ENCODE measurements around the gene CLTRN.
A peak's percentile ranks its signal among the peaks of the same experiment; 100 is the strongest.

The CLTRN gene

GRCh38 chrX:15680401-15680800 lies 15.8 kb upstream of the CLTRN start:
- Histone ChIP-seq H3K36me3 (ENCODE audit: control insufficient read depth, insufficient read depth, low read length) (no peaks in the 10 kb centered on the region), H3K27ac (ENCODE audit: insufficient read depth, low read length, poor library complexity, severe bottlenecking) (no peak overlapping the region), H3K4me3 (ENCODE audit: insufficient read depth, low read depth, low read length, poor library complexity, severe bottlenecking) (no peak overlapping the region), H3K27me3 (replicated peaks; ENCODE audit: control insufficient read depth, insufficient read depth, low read length, poor library complexity, severe bottlenecking) (no peaks in the 10 kb centered on the region), H3K4me1 (ENCODE audit: control insufficient read depth, insufficient read depth, low read length, poor library complexity, severe bottlenecking) (peaks cover 5% of the 10 kb centered on the region), H3K9me3 (ENCODE audit: control insufficient read depth, low read length) (no peaks in the 10 kb centered on the region)
- DNase-seq: no peak

GRCh38 chrX:15679246-15679645 lies 14.6 kb upstream of the CLTRN start:
- Histone ChIP-seq H3K27me3 (replicated peaks; ENCODE audit: control insufficient read depth, insufficient read depth, low read length, poor library complexity, severe bottlenecking) (no peaks in the 10 kb centered on the region), H3K4me3 (ENCODE audit: insufficient read depth, low read depth, low read length, poor library complexity, severe bottlenecking) (no peak overlapping the region), H3K27ac (ENCODE audit: insufficient read depth, low read length, poor library complexity, severe bottlenecking) (no peak overlapping the region), H3K36me3 (ENCODE audit: control insufficient read depth, insufficient read depth, low read length) (no peaks in the 10 kb centered on the region), H3K4me1 (ENCODE audit: control insufficient read depth, insufficient read depth, low read length, poor library complexity, severe bottlenecking) (peaks cover 5% of the 10 kb centered on the region), H3K9me3 (ENCODE audit: control insufficient read depth, low read length) (no peaks in the 10 kb centered on the region)
- no peak for DNase-seq

GRCh38 chrX:15678339-15678738 lies 13.7 kb upstream of the CLTRN start:
- no peaks in the 10 kb centered on the region for H3K27me3 ChIP-seq (replicated peaks; ENCODE audit: control insufficient read depth, insufficient read depth, low read length, poor library complexity, severe bottlenecking)
- DNase-seq: no peak
- no peaks in the 10 kb centered on the region for H3K36me3 ChIP-seq (ENCODE audit: control insufficient read depth, insufficient read depth, low read length)
- H3K27ac ChIP-seq (ENCODE audit: insufficient read depth, low read length, poor library complexity, severe bottlenecking): no peak overlapping the region
- no peak overlapping the region for H3K4me3 ChIP-seq (ENCODE audit: insufficient read depth, low read depth, low read length, poor library complexity, severe bottlenecking)
- H3K4me1 ChIP-seq (ENCODE audit: control insufficient read depth, insufficient read depth, low read length, poor library complexity, severe bottlenecking): peaks cover 5% of the 10 kb centered on the region
- H3K9me3 ChIP-seq (ENCODE audit: control insufficient read depth, low read length): no peaks in the 10 kb centered on the region

GRCh38 chrX:15676886-15677285 lies 12.3 kb upstream of the CLTRN start:
- no peak overlapping the region for H3K27ac ChIP-seq (ENCODE audit: insufficient read depth, low read length, poor library complexity, severe bottlenecking)
- no peaks in the 10 kb centered on the region for H3K27me3 ChIP-seq (replicated peaks; ENCODE audit: control insufficient read depth, insufficient read depth, low read length, poor library complexity, severe bottlenecking)
- no peaks in the 10 kb centered on the region for H3K9me3 ChIP-seq (ENCODE audit: control insufficient read depth, low read length)
- peaks cover 5% of the 10 kb centered on the region for H3K4me1 ChIP-seq (ENCODE audit: control insufficient read depth, insufficient read depth, low read length, poor library complexity, severe bottlenecking)
- DNase-seq: no peak
- H3K36me3 ChIP-seq (ENCODE audit: control insufficient read depth, insufficient read depth, low read length): no peaks in the 10 kb centered on the region
- H3K4me3 ChIP-seq (ENCODE audit: insufficient read depth, low read depth, low read length, poor library complexity, severe bottlenecking): no peak overlapping the region

- Histone ChIP-seq H3K4me3 (ENCODE audit: insufficient read depth, low read depth, low read length, poor library complexity, severe bottlenecking) (peak overlapping the region; percentile 100), H3K36me3 (ENCODE audit: control insufficient read depth, insufficient read depth, low read length) (no peaks in the 10 kb centered on the region), H3K27me3 (replicated peaks; ENCODE audit: control insufficient read depth, insufficient read depth, low read length, poor library complexity, severe bottlenecking) (no peaks in the 10 kb centered on the region), H3K9me3 (ENCODE audit: control insufficient read depth, low read length) (no peaks in the 10 kb centered on the region), H3K4me1 (ENCODE audit: control insufficient read depth, insufficient read depth, low read length, poor library complexity, severe bottlenecking) (peaks cover 5% of the 10 kb centered on the region), H3K27ac (ENCODE audit: insufficient read depth, low read length, poor library complexity, severe bottlenecking) (peak overlapping the region; percentile 99)
- peak; percentile 70 to 82 (median 75) for DNase-seq
Observed at GRCh38 chrX:15675490-15675921, 10.9 kb upstream of the CLTRN start.

- Histone ChIP-seq H3K4me3 (ENCODE audit: insufficient read depth, low read depth, low read length, poor library complexity, severe bottlenecking) (peak overlapping the region; percentile 100), H3K36me3 (ENCODE audit: control insufficient read depth, insufficient read depth, low read length) (no peaks in the 10 kb centered on the region), H3K27me3 (replicated peaks; ENCODE audit: control insufficient read depth, insufficient read depth, low read length, poor library complexity, severe bottlenecking) (no peaks in the 10 kb centered on the region), H3K27ac (ENCODE audit: insufficient read depth, low read length, poor library complexity, severe bottlenecking) (peak overlapping the region; percentile 99), H3K4me1 (ENCODE audit: control insufficient read depth, insufficient read depth, low read length, poor library complexity, severe bottlenecking) (peaks cover 5% of the 10 kb centered on the region), H3K9me3 (ENCODE audit: control insufficient read depth, low read length) (no peaks in the 10 kb centered on the region)
- DNase-seq: peak; percentile 72 to 88 (median 79)
Observed at GRCh38 chrX:15674841-15675489, 10.4 kb upstream of the CLTRN start.

- peak overlapping the region; percentile 100 for H3K4me3 ChIP-seq (ENCODE audit: insufficient read depth, low read depth, low read length, poor library complexity, severe bottlenecking)
- no peaks in the 10 kb centered on the region for H3K36me3 ChIP-seq (ENCODE audit: control insufficient read depth, insufficient read depth, low read length)
- H3K27ac ChIP-seq (ENCODE audit: insufficient read depth, low read length, poor library complexity, severe bottlenecking): peak overlapping the region; percentile 99
- H3K27me3 ChIP-seq (replicated peaks; ENCODE audit: control insufficient read depth, insufficient read depth, low read length, poor library complexity, severe bottlenecking): no peaks in the 10 kb centered on the region
- H3K4me1 ChIP-seq (ENCODE audit: control insufficient read depth, insufficient read depth, low read length, poor library complexity, severe bottlenecking): peaks cover 5% of the 10 kb centered on the region
- DNase-seq: no peak
- H3K9me3 ChIP-seq (ENCODE audit: control insufficient read depth, low read length): no peaks in the 10 kb centered on the region
Observed at GRCh38 chrX:15674514-15674840, 9.9 kb upstream of the CLTRN start.

GRCh38 chrX:15673970-15674369 lies 9.4 kb upstream of the CLTRN start:
- Histone ChIP-seq H3K4me3 (ENCODE audit: insufficient read depth, low read depth, low read length, poor library complexity, severe bottlenecking) (no peak overlapping the region), H3K9me3 (ENCODE audit: control insufficient read depth, low read length) (no peaks in the 10 kb centered on the region), H3K27ac (ENCODE audit: insufficient read depth, low read length, poor library complexity, severe bottlenecking) (peak overlapping the region; percentile 99), H3K27me3 (replicated peaks; ENCODE audit: control insufficient read depth, insufficient read depth, low read length, poor library complexity, severe bottlenecking) (no peaks in the 10 kb centered on the region), H3K36me3 (ENCODE audit: control insufficient read depth, insufficient read depth, low read length) (no peaks in the 10 kb centered on the region), H3K4me1 (ENCODE audit: control insufficient read depth, insufficient read depth, low read length, poor library complexity, severe bottlenecking) (peaks cover 5% of the 10 kb centered on the region)
- no peak for DNase-seq

GRCh38 chrX:15672881-15673280 lies 8.3 kb upstream of the CLTRN start:
- H3K27ac ChIP-seq (ENCODE audit: insufficient read depth, low read length, poor library complexity, severe bottlenecking): no peak overlapping the region
- no peaks in the 10 kb centered on the region for H3K36me3 ChIP-seq (ENCODE audit: control insufficient read depth, insufficient read depth, low read length)
- H3K4me3 ChIP-seq (ENCODE audit: insufficient read depth, low read depth, low read length, poor library complexity, severe bottlenecking): no peak overlapping the region
- no peaks in the 10 kb centered on the region for H3K9me3 ChIP-seq (ENCODE audit: control insufficient read depth, low read length)
- DNase-seq: no peak
- H3K4me1 ChIP-seq (ENCODE audit: control insufficient read depth, insufficient read depth, low read length, poor library complexity, severe bottlenecking): peaks cover 5% of the 10 kb centered on the region
- no peaks in the 10 kb centered on the region for H3K27me3 ChIP-seq (replicated peaks; ENCODE audit: control insufficient read depth, insufficient read depth, low read length, poor library complexity, severe bottlenecking)

- Histone ChIP-seq H3K9me3 (ENCODE audit: control insufficient read depth, low read length) (no peaks in the 10 kb centered on the region), H3K4me1 (ENCODE audit: control insufficient read depth, insufficient read depth, low read length, poor library complexity, severe bottlenecking) (no peaks in the 10 kb centered on the region), H3K27me3 (replicated peaks; ENCODE audit: control insufficient read depth, insufficient read depth, low read length, poor library complexity, severe bottlenecking) (peaks cover 4% of the 10 kb centered on the region), H3K27ac (ENCODE audit: insufficient read depth, low read length, poor library complexity, severe bottlenecking) (no peak overlapping the region), H3K36me3 (ENCODE audit: control insufficient read depth, insufficient read depth, low read length) (no peaks in the 10 kb centered on the region), H3K4me3 (ENCODE audit: insufficient read depth, low read depth, low read length, poor library complexity, severe bottlenecking) (no peak overlapping the region)
- DNase-seq: no peak
Observed at GRCh38 chrX:15663439-15663838, 1.2 kb downstream of the CLTRN start.
